CD4-positive, alpha-beta T cell treated with Interleukin-6 for 4 hours (primary cell): ENCODE measurements around the gene HSPA9.
"Not testable (repeated sequence)": the region's sequence is repeated elsewhere in the genome, so short reads cannot be mapped to it uniquely, and the experiment has no call there.

Source experiments
- DNase-seq: peaks from one replicate; pipeline ENCODE4 v3.0.0-alpha.2; 2020; ENCODE audit warnings: mixed read lengths

Gene HSPA9

GRCh38 chr5:138528744-138529469 is 46.3 kb downstream of the HSPA9 start:
- no peak for DNase-seq

- no peak for DNase-seq
These were observed 47.0 kb downstream of the HSPA9 start for GRCh38 chr5:138528208-138528607.

GRCh38 chr5:138527170-138527569 is 48.0 kb downstream of the HSPA9 start:
- DNase-seq: no peak

GRCh38 chr5:138523406-138523805 is 51.8 kb downstream of the HSPA9 start:
- DNase-seq: no peak

GRCh38 chr5:138520971-138521370 is 54.2 kb downstream of the HSPA9 start:
- no peak for DNase-seq

GRCh38 chr5:138517437-138517836 is 57.8 kb downstream of the HSPA9 start:
- DNase-seq: no peak

GRCh38 chr5:138515556-138516245 is 59.5 kb downstream of the HSPA9 start:
- no peak for DNase-seq

GRCh38 chr5:138514021-138514420 is 61.2 kb downstream of the HSPA9 start:
- no peak for DNase-seq

- no peak for DNase-seq
These were observed 66.2 kb downstream of the HSPA9 start for GRCh38 chr5:138508958-138509357.

- not testable (repeated sequence) for DNase-seq
These were observed 67.7 kb downstream of the HSPA9 start for GRCh38 chr5:138507485-138507884.

- no peak for DNase-seq
These were observed 68.6 kb downstream of the HSPA9 start for GRCh38 chr5:138506370-138507306.

GRCh38 chr5:138504799-138505198 is 70.4 kb downstream of the HSPA9 start:
- no peak for DNase-seq
